ENCODE measurements around the gene ADGRG7.

- TF ChIP-seq, protein P1, sequence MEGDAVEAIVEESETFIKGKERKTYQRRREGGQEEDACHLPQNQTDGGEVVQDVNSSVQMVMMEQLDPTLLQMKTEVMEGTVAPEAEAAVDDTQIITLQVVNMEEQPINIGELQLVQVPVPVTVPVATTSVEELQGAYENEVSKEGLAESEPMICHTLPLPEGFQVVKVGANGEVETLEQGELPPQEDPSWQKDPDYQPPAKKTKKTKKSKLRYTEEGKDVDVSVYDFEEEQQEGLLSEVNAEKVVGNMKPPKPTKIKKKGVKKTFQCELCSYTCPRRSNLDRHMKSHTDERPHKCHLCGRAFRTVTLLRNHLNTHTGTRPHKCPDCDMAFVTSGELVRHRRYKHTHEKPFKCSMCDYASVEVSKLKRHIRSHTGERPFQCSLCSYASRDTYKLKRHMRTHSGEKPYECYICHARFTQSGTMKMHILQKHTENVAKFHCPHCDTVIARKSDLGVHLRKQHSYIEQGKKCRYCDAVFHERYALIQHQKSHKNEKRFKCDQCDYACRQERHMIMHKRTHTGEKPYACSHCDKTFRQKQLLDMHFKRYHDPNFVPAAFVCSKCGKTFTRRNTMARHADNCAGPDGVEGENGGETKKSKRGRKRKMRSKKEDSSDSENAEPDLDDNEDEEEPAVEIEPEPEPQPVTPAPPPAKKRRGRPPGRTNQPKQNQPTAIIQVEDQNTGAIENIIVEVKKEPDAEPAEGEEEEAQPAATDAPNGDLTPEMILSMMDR (IDR thresholded peaks at IDR 0.05), result no peak
- TF ChIP-seq EP300 (IDR thresholded peaks at IDR 0.05), result no peak
- TF ChIP-seq POLR2A (IDR thresholded peaks at IDR 0.05), result no peak
Measured at GRCh38 chr3:100732435-100732834, 123.0 kb downstream of the ADGRG7 start.
